Loucy (cell line): Measurements from ENCODE around the gene LARP4B.

Experiments used
- H2AFZ ChIP-seq: fragments of 200-600 bp; sonication (generic); 2 replicates; pipeline ENCODE4 v1.6.0; 2016; ENCODE audit warnings: antibody characterized with exemption, mild to moderate bottlenecking, low read length, moderate library complexity
- H3F3A ChIP-seq: fragments of 200-600 bp; 2 replicates; pipeline ENCODE4 v1.6.0; 2016; ENCODE audit warnings: antibody characterized with exemption, low read depth, mild to moderate bottlenecking
- H3K27me3 ChIP-seq: fragments of 200-600 bp; sonication (generic); 2 replicates; pipeline ENCODE4 v1.6.1; 2014; ENCODE audit warnings: low read length, mild to moderate bottlenecking; ENCODE audit not compliant: insufficient read depth, poor library complexity, severe bottlenecking
- H3K36me3 ChIP-seq: fragments of 200-600 bp; sonication (generic); 2 replicates; pipeline ENCODE4 v1.6.1; 2016; ENCODE audit warnings: low read length; ENCODE audit not compliant: insufficient read depth
- H3K4me1 ChIP-seq: fragments of 200-600 bp; sonication (generic); 2 replicates; pipeline ENCODE4 v1.5.1; 2014; ENCODE audit warnings: low read length, mild to moderate bottlenecking; ENCODE audit not compliant: insufficient read depth, poor library complexity, severe bottlenecking
- H3K4me2 ChIP-seq: fragments of 200-600 bp; sonication (generic); 2 replicates; pipeline ENCODE4 v1.6.0; 2014; ENCODE audit warnings: antibody characterized with exemption, low read length, low read depth, mild to moderate bottlenecking; ENCODE audit not compliant: poor library complexity, severe bottlenecking
- H3K4me3 ChIP-seq: fragments of 200-600 bp; sonication (generic); 2 replicates; pipeline ENCODE4 v1.5.1; 2014; ENCODE audit warnings: low read length, mild to moderate bottlenecking, mixed read lengths; ENCODE audit not compliant: poor library complexity, severe bottlenecking
- H3K79me2 ChIP-seq: fragments of 200-600 bp; sonication (generic); 2 replicates; pipeline ENCODE4 v1.6.1; 2014; ENCODE audit warnings: low read length; ENCODE audit not compliant: insufficient read depth
- H3K9ac ChIP-seq: fragments of 200-600 bp; sonication (generic); 2 replicates; pipeline ENCODE4 v1.6.0; 2014; ENCODE audit warnings: mild to moderate bottlenecking, low read depth, low read length, moderate library complexity; ENCODE audit not compliant: poor library complexity, severe bottlenecking
- H3K9me2 ChIP-seq: fragments of 200-600 bp; sonication (generic); replicated peaks from 2 replicates; pipeline ENCODE4 v1.6.1; 2016; ENCODE audit warnings: low read depth, low read length, mixed read lengths
- H3K9me3 ChIP-seq: fragments of 200-600 bp; sonication (generic); 2 replicates; pipeline ENCODE4 v1.6.1; 2014; ENCODE audit warnings: mild to moderate bottlenecking, antibody characterized with exemption, low read length, low read depth; ENCODE audit not compliant: insufficient read depth
- H4K20me1 ChIP-seq: fragments of 200-600 bp; sonication (generic); 2 replicates; pipeline ENCODE4 v1.6.0; 2014; ENCODE audit warnings: antibody characterized with exemption, low read length, mild to moderate bottlenecking; ENCODE audit not compliant: insufficient read depth, poor library complexity, severe bottlenecking
- EZH2phosphoT487 ChIP-seq: fragments of 200-600 bp; IDR thresholded peaks from 2 replicates; pipeline ENCODE4 v1.6.1; 2018; ENCODE audit warnings: antibody characterized with exemption, mild to moderate bottlenecking, moderate library complexity, borderline replicate concordance
- TF ChIP-seq, protein P1 (sequence below): fragments of 200-600 bp; sonication (generic); conservative IDR thresholded peaks from 2 replicates; pipeline ENCODE4 v1.5.1; 2014; ENCODE audit warnings: mild to moderate bottlenecking, antibody characterized with exemption, low read length

Gene LARP4B

DNA sequence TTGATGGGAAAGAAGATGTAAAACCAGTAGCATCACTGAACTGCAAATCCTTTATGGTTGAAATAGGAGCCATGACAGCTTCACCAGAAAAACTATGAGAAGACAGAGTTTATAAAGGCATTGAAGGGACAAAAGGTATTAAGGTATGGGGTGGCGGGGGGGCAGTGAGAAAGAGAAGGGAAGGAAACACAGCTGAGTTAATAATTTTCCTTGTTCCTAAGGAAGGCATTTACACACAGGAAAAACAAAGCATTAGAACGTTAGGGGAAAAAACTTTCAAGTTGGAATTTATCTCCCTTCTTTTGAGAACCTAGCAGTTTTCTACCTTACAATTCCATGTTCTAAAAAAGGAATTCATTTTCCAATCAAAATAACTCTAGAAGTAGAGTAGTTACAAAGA is 4.4 kb downstream of the LARP4B start:
- H3K4me2 ChIP-seq = peak overlapping the region; percentile 85
- no peaks in the 10 kb centered on the region for H3K9me2 ChIP-seq
- peaks cover 85% of the 10 kb centered on the region for H4K20me1 ChIP-seq
- H2AFZ ChIP-seq = no peak overlapping the region
- H3K9ac ChIP-seq = peak overlapping the region; percentile 84
- H3K4me1 ChIP-seq = peaks cover 57% of the 10 kb centered on the region
- H3K36me3 ChIP-seq = peaks cover 11% of the 10 kb centered on the region; the same call in 1 of the 2 replicates
- TF ChIP-seq, protein P1, sequence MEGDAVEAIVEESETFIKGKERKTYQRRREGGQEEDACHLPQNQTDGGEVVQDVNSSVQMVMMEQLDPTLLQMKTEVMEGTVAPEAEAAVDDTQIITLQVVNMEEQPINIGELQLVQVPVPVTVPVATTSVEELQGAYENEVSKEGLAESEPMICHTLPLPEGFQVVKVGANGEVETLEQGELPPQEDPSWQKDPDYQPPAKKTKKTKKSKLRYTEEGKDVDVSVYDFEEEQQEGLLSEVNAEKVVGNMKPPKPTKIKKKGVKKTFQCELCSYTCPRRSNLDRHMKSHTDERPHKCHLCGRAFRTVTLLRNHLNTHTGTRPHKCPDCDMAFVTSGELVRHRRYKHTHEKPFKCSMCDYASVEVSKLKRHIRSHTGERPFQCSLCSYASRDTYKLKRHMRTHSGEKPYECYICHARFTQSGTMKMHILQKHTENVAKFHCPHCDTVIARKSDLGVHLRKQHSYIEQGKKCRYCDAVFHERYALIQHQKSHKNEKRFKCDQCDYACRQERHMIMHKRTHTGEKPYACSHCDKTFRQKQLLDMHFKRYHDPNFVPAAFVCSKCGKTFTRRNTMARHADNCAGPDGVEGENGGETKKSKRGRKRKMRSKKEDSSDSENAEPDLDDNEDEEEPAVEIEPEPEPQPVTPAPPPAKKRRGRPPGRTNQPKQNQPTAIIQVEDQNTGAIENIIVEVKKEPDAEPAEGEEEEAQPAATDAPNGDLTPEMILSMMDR = no peak
- TF ChIP-seq EZH2phosphoT487 = no peak
- no peaks in the 10 kb centered on the region for H3K27me3 ChIP-seq
- peaks cover 90% of the 10 kb centered on the region for H3K79me2 ChIP-seq
- peak overlapping the region; percentile 84 for H3K4me3 ChIP-seq
- no peaks in the 10 kb centered on the region for H3F3A ChIP-seq
- H3K9me3 ChIP-seq = no peaks in the 10 kb centered on the region

DNA sequence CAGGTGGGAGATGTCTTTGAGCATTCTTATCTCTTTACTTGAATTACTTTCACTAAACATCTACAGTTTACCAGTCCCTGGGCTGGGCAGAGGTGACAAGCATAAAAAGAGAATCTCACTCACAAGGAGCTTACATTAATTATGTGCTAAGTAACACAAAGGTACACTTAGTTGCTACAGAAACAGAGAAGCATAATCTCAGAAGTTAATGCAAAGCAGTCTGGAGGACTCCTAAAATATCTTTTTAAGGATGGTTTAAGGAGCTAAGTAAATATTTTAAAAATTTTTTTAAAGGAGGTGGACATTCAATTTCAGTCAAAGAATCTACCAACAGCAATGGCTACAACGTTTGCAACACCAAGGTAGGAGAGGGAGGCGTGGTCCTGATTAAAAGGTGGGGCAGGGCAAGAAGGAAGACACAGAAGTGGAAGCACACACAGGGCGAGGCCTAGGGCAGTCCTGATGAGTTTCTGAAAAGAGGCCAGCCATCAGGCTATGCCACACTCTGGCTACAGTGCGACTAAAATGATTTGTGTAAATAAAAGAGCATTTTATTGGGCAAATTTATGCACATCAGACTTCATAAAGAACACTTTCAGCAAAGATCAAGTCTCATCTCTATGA is 5.3 kb downstream of the LARP4B start:
- Histone ChIP-seq H4K20me1 (peaks cover 94% of the 10 kb centered on the region), H3F3A (no peaks in the 10 kb centered on the region), H2AFZ (no peak overlapping the region), H3K9me2 (no peaks in the 10 kb centered on the region), H3K9ac (peak overlapping the region; percentile 84), H3K4me2 (peak overlapping the region; percentile 85), H3K4me3 (peak overlapping the region; percentile 84), H3K9me3 (no peaks in the 10 kb centered on the region), H3K4me1 (peaks cover 61% of the 10 kb centered on the region), H3K79me2 (peaks cover 99% of the 10 kb centered on the region), H3K27me3 (no peaks in the 10 kb centered on the region), H3K36me3 (peaks cover 11% of the 10 kb centered on the region; the same call in 1 of the 2 replicates)
- TF ChIP-seq, protein P1 = no peak
- TF ChIP-seq EZH2phosphoT487 = no peak

DNA sequence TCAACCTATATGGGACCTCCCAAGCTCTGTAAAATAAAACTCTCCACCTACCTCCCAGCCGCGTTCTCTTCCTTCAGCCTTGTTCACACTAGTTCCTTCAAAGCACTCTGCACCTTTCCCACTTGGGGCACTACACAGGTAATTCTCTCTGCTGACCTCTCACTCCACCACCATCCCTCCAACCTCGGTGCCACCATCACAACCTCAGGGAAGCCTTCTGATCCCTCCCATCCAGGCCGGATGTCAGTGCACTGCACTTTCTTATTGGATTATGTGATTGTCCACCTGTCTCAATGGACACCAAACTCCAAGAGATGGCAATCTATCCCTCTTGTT is 7.0 kb downstream of the LARP4B start:
- no peaks in the 10 kb centered on the region for H3K9me3 ChIP-seq
- peaks cover 100% of the 10 kb centered on the region for H3K79me2 ChIP-seq
- H3K36me3 ChIP-seq = peaks cover 11% of the 10 kb centered on the region; the same call in 1 of the 2 replicates
- TF ChIP-seq, protein P1 = peak; percentile 34; the same call in 1 of the 2 replicates
- no peak for TF ChIP-seq EZH2phosphoT487
- no peak overlapping the region for H2AFZ ChIP-seq
- peak overlapping the region; percentile 24 for H3K4me3 ChIP-seq
- peaks cover 57% of the 10 kb centered on the region for H3K4me1 ChIP-seq
- no peaks in the 10 kb centered on the region for H3K9me2 ChIP-seq
- H3F3A ChIP-seq = no peaks in the 10 kb centered on the region
- H4K20me1 ChIP-seq = peaks cover 96% of the 10 kb centered on the region
- no peaks in the 10 kb centered on the region for H3K27me3 ChIP-seq
- no peak overlapping the region for H3K9ac ChIP-seq
- peak overlapping the region; percentile 55 for H3K4me2 ChIP-seq
